Ammon's horn (tissue), 1 donor: ENCODE data around the gene ITGAD.

ENCODE experiments used
- DNase-seq: peaks from one replicate; pipeline ENCODE4 v3.0.0-alpha.2; 2016; ENCODE audit warnings: low spot score

The ITGAD gene

DNA sequence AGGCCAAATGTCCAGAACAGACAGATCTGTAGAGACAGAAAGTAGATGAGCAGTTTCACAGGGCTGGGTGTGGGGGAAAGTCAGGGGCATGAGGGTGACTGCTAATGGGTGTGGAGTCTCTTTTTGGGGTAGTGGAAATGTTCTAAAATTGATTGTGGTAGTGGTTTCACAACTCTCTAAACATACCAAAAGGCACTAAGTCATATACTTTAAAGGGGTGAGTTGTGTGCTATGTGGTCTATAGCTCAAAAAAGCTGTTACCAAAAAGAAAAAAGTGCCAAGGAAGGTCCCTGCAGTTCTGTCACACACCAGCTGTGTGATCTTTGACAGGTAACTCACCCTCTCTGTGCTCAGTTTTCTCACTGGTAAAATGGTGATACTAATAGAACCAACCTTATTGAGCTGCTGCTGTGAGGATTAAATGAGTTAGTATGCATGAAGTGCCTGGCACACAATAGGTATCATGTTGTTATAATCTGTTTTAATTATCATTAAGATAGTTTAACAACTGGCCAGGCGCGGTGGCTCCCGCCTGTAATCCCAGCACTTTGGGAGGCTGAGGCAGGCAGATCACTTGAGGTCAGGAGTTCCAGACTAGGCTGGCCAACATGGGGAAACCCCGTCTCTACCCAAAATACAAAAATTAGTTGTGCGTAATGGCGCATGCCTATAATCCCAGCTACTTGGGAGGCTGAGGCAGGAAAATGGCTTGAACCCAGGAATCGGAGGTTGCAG, 27.8 kb upstream of the ITGAD start:
- DNase-seq, result no peak

DNA sequence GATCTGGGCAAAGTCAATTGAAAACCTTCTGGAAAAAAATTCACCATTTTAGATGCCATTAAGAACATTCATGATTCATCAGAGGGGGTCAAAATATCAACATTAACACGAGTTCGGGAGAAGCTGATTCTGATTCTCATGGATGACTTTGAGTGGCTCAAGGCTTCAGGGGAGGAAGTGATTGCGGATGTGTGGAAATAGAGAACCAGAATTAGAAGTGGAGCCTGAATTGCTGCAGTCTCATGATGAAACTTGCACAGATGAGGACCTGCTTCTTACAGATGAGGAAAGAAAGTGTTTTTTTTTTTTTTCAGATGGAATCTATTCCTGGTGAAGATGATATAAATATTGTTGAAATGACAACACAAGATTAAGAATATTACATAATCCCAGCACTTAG, 25.3 kb upstream of the ITGAD start:
- peak; percentile 56 for DNase-seq

DNA sequence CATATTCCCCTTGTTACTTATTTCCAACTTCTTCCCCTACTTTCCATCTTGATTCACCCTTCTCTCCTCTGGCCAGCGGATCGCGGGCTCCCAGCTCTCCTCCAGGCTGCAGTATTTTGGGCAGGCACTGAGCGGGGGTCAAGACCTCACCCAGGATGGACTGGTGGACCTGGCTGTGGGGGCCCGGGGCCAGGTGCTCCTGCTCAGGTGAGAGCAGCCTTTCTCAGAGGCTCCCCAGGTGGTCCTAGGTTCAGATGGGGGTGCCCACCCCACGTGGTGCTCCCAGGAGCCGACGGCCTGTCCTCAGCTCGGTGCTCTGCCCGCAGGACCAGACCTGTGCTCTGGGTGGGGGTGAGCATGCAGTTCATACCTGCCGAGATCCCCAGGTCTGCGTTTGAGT, 22.1 kb upstream of the ITGAD start:
- DNase-seq, result no peak

DNA sequence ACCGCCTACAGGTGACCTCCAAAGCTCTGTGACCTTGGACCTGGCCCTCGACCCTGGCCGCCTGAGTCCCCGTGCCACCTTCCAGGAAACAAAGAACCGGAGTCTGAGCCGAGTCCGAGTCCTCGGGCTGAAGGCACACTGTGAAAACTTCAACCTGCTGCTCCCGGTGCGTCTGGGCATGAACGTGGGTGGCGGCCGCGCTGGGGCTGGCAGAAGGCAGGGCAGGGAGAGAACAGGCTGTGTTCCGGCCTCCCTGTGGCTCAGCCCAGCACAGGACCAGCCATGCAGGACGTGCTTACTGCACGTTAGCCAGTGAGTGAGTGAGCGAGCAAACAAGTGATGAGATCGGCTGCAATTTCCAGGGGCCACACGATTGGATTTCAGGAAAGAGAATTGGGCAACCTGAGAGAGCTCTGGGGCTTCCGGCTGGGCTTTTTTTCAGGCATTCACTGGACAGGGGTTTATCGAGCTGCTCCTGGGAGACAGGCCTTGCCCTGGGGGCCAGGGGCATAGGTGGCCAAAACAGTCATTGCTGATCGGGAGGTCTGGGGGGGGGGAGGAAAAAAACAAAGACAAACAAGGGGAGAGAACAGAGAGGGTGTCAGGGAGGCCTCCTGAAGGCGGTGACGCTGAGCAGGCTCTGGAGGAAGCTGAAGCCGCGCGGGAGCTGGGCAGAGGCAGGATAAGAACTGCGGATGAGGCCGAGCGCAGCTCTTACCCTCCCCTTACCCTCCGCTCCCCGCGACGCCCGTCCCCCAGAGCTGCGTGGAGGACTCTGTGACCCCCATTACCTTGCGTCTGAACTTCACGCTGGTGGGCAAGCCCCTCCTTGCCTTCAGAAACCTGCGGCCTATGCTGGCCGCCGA, 21.3 kb upstream of the ITGAD start:
- no peak for DNase-seq

DNA sequence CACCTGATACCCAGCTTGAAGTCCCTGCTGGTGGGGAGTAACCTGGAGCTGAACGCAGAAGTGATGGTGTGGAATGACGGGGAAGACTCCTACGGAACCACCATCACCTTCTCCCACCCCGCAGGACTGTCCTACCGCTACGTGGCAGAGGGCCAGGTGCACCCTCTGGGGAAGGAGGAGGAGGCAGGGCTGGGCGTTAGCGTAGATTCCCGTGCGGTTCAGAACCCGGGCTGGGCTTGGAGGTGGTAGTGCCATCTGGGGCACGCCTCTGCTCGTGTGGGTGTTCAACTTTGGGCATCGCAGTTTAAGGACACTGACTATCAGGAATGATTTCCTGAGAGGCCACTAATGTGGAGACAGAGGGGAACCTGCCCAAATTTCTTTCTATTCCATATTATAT, 19.9 kb upstream of the ITGAD start:
- no peak for DNase-seq

DNA sequence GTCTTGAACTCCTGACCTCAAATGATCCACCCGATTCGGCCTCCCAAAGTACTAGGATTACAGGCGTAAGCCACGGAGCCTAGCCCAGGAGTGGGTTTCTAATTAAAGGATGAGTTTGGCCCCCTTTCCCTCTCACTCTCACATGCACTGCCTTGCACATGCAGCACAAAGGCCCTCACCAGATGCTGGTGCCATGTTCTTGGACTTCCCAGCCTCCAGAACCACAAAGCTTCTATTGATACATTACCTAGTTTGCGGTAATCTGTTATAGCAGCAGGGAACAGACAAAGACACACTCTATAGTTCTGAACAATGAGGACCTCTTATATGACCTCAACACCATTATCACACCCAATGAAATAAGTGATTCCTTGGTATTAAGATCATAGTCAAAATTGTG, 17.9 kb upstream of the ITGAD start:
- no peak for DNase-seq

- no peak for DNase-seq
Measured at GRCh38 chr16:31376705-31377104, 16.4 kb upstream of the ITGAD start.

DNA sequence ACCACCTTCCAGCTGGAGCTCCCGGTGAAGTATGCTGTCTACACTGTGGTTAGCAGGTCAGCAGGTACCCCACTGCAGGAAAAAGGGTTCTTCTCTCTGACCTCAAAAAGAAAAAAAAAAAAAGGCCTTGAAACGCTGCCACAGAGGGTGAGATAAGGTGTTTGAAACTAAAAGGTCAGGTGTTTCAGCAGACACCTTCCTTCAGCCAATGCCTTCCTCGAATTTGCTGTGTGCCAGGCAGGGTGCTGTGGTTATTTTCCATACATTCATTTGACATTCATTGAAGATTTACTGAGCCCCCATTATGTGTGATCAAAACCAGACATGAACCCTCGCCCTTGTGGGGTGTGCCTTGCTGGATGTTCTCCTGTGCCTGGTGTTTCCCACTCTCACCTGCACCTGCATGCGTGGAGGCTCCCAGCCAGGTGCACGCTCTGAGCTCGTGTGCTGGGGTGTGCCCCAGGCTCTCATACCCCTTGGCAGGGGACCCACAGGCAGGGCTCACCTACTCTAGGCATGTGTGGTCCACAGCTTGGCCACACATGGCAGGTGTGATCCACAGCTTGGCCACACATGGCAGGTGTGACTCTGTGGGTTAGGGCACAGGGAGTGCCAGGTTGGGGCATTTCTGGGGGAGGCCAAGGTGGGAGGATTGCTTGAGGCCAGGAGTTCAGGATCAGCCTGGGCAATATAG, 15.8 kb upstream of the ITGAD start:
- no peak for DNase-seq

- DNase-seq, result no peak
Measured at GRCh38 chr16:31380201-31380600, 12.9 kb upstream of the ITGAD start.

- DNase-seq, result peak; percentile 76
Measured at GRCh38 chr16:31382485-31383161, 10.5 kb upstream of the ITGAD start.

- no peak for DNase-seq
Measured at GRCh38 chr16:31385680-31386079, 7.5 kb upstream of the ITGAD start.

DNA sequence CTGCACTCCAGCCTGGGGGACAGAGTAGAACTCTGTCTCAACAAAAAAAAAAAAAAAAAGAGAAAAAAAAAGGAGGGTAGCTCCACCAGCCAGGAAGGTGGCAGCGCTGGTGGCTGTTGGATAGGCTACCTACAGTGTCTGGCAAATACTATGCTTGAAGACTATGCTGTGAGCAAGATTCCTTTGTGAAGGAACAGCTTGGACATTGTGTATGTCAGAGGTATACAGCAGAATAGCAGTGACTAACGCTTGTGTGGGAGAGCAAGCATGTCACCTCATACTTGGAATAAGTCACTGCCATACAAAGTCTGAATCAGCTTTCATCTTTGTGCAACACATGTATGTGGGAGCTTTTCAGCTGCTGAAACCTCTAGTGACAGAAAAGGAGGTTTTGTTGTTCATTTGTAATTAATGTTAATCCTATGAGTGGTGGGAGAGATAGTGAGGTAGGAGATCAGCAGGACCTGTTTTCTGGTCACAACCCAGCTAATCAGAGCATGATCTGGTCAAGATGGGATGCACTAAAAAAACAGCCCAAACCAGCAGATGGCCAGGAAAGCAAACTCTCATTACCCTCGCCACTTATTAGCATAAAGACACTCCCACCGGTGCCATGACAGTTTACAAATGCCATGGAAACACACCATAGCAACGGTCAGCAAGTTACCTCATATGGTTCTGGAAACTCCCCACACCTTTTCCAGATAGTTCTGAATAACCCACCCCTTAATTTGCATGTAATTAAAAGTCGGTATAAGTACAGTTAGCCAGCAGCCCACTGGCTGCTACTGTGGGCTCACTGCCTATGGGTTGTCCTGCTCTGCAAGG, 6.8 kb upstream of the ITGAD start:
- peak; percentile 80 for DNase-seq

DNA sequence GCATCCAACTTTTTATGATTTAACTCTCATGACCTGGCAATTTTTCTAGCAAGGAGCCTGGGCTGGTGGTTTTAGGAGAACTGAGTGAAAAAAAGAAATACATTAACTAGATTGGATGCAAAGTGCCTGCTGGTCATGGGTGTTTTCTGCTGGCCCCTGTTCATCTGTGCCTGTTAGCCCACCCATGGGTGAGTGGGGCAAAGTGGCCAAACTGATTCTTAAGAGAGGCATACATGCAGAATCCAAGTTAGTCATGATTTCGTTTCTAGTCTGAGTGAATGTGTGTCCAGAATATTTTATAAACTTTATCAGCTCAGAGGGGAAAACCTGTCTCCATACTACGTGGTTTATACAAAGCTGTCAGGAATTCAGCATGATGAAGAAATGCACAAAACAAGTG, 4.6 kb upstream of the ITGAD start:
- no peak for DNase-seq

DNA sequence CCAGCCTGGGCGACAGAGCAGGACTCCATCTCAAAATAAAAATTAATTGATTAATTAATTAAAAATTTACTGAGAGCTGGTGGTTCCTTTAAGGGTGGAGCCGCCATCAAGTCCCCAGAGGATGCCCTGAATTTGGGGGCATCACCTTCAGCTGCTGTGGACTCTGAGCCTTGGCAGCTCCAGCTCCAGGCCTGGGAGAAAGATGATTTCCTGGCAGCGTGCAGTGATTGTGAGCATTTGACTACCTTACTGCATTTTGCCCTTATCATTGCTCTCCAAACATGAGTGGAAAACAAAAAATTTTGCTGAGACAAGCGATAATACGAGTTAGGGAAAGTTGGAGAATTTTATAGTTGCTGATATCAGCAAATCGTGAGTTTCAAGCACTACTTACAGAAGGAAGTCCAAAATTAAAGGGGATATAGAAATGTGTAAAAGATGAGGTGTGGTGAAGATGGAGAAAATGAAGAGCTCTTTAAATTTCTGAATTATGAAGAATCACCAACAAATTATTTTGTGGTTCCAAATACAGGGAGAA, 2.6 kb upstream of the ITGAD start:
- DNase-seq, result no peak

GRCh38 chr16:31395647-31396046, 2.5 kb downstream of the ITGAD start:
- peak; percentile 23 for DNase-seq

DNA sequence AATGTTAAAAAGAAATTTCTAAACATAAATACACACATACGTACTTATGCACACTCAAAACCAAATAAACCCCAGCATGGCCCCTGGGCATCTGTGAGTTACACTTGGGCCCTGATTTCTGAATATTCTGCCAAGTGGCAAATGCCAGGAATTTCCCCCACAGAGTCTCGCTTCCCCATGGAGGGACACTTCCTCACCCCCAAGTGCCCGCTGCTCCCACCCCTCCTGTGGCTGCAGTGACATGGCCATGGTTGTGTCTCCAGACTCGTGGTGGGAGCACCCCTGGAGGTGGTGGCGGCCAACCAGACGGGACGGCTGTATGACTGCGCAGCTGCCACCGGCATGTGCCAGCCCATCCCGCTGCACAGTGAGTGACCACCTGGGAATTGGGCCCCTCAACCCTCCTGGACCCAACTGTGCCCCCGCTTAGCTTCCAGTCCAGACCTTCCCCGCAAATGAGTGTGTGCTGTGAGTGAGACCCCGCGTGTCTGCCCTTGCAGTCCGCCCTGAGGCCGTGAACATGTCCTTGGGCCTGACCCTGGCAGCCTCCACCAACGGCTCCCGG, 4.0 kb downstream of the ITGAD start:
- DNase-seq, result no peak

GRCh38 chr16:31397701-31398100, 4.6 kb downstream of the ITGAD start:
- DNase-seq, result no peak

DNA sequence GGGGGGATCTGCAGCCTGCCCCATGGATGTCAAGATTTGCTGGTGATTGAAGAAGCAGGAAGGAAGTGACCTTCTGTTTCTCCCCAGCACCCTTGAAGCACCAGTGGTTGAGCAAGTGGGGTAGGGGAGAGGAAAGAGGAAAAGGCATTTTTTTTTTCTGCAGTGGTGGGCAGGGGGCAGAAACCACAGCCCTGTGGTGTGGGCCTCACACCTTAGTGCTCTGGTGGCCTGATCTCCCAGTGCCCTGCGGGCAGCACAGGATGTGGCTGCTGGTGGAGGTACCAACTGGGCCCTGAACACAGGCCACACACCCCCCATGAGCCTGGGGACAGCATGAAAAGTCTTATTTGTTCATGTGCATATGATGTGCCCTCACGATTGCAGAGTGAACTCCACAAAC, 7.1 kb downstream of the ITGAD start:
- no peak for DNase-seq

DNA sequence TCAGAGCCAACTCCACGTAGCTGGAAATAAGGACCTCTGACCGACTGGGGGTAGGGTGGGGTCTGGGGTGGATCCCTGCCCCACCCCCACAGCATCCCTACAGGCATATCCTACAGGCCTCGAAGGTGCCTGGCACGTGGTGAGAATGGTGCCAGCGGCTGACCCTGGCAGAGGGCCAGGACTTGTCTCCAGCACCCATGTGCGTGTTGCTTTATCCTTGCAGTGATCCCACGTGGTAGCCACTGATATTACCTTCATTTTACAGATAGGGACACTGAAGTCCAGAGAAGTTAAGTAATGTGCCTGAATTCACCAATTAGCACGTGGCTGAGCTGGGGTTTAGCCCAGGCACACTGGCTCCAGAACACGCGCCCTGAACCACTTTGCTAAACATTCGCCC, 8.3 kb downstream of the ITGAD start:
- DNase-seq, result no peak

- no peak for DNase-seq
Measured at GRCh38 chr16:31402687-31403086, 9.6 kb downstream of the ITGAD start.
